Fibroblast of villous mesenchyme (primary cell): Measurements from ENCODE around the gene MCF2L. TPM values are rescaled to one million over a fixed set of nuclear protein-coding genes. Genes with fewer than 3 reads are reported as not detected.

Source experiments
- DNase-seq: peaks from one replicate; pipeline ENCODE4 v3.0.0-alpha.2; 2010; ENCODE audit warnings: low read depth
- H3K4me3 ChIP-seq: 2 replicates; pipeline ENCODE4 v1.5.1; 2011; ENCODE audit warnings: low read depth, mild to moderate bottlenecking, low read length
- total RNA-seq: library from RNA; depleted of rRNA; stranded (reverse); fragments of >200 nt; gene quantifications from 2 replicates; pipeline ENCODE4 v1.2.3, GENCODE V29; 2012
- TF ChIP-seq, protein P1 (sequence below): IDR thresholded peaks from 2 replicates; pipeline ENCODE4 v1.5.1; 2012; ENCODE audit warnings: low read depth, mild to moderate bottlenecking, low read length; ENCODE audit not compliant: insufficient read depth

MCF2L gene
- total RNA-seq, 1 donor = under 0.01 TPM

DNA sequence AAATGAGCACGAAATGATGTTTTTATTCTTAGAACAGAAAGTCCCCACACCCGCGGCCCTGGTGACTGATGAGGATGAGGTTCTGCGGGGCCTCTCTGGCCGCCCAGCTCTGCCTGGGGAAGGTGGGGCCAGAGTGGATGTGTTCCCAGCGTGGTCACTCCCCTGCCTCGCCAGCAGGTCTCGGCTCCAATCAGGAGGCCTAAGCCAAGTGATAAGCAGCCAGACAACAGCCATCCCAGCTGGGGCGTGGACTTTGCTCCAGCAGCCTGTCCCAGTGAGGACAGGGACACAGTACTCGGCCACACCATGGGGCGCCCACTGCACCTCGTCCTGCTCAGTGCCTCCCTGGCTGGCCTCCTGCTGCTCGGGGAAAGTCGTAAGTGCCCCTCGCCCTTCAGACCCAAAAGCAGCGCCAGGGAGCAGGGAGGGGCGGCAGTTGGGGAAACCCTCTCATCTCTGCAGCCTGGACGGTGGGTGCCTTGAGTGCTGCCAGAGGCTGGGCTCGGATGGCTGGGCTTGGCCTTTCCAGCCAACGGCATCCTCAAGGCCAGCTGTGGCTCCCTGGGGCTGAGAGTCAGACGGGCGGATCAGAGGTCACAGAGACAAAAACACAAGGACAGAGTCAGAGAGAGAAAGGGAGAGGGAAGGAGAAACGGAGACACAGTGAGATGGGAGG lies 153.7 kb downstream of the MCF2L start, which contains the start of gene F10:
TSS of gene F10 (plus strand) at position 250 of the 676 bp plus-strand sequence. CDS start at position 307, 57 bp downstream.
- DNase-seq = peak; percentile 82
- TF ChIP-seq, protein P1, sequence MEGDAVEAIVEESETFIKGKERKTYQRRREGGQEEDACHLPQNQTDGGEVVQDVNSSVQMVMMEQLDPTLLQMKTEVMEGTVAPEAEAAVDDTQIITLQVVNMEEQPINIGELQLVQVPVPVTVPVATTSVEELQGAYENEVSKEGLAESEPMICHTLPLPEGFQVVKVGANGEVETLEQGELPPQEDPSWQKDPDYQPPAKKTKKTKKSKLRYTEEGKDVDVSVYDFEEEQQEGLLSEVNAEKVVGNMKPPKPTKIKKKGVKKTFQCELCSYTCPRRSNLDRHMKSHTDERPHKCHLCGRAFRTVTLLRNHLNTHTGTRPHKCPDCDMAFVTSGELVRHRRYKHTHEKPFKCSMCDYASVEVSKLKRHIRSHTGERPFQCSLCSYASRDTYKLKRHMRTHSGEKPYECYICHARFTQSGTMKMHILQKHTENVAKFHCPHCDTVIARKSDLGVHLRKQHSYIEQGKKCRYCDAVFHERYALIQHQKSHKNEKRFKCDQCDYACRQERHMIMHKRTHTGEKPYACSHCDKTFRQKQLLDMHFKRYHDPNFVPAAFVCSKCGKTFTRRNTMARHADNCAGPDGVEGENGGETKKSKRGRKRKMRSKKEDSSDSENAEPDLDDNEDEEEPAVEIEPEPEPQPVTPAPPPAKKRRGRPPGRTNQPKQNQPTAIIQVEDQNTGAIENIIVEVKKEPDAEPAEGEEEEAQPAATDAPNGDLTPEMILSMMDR = peak; percentile 19
- peak within 1 kb of the TSS; percentile 60 for H3K4me3 ChIP-seq

DNA sequence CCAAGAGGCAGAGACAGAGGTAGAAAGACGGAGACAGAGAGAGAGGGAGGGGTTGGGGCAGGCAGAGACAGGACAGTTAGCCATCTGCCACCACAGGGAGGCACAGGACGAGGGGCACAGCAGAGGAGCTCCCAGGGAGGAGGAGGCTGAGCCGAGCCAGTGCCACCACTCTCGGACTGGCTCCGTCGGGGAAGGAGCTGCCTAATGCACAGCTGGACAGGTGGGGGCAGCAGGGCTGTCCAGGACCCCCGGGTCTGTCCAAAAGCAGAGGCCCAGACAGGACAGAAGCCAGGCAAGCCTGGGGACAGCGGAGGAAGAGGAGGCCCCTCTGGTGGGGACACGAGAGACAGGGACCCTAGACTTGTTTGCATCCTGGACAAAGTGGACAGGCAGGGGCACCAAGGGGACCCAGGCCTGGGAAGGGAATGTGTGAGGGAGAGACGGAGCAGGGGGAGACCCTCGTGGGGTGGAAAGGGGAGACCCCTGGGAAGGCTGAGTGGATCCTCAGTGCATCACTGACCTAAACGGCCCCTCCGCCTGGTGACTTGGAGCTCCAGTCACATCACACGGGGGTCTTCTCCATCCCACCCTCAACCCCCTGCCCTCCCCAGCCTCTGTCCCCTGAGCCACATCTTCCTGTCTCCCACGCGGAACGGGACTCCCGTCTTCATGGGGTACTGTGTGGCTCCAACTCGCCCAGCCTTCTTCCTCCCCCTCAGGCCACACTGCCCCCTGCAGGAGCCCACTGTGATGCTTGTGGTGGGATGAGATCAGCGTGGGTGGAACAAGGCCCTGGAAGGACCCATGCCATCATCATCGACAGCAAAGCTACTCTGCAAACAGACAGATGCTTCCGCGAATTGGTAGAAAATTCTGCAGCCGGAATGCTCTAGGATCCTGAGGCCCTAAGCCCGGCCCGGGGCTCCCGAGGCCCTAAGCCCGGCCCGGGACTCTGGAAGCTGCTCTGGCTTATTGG lies 154.5 kb downstream of the MCF2L start:
- H3K4me3 ChIP-seq = peak overlapping the region; percentile 60
- TF ChIP-seq, protein P1 = peak; percentile 28
- no peak for DNase-seq

DNA sequence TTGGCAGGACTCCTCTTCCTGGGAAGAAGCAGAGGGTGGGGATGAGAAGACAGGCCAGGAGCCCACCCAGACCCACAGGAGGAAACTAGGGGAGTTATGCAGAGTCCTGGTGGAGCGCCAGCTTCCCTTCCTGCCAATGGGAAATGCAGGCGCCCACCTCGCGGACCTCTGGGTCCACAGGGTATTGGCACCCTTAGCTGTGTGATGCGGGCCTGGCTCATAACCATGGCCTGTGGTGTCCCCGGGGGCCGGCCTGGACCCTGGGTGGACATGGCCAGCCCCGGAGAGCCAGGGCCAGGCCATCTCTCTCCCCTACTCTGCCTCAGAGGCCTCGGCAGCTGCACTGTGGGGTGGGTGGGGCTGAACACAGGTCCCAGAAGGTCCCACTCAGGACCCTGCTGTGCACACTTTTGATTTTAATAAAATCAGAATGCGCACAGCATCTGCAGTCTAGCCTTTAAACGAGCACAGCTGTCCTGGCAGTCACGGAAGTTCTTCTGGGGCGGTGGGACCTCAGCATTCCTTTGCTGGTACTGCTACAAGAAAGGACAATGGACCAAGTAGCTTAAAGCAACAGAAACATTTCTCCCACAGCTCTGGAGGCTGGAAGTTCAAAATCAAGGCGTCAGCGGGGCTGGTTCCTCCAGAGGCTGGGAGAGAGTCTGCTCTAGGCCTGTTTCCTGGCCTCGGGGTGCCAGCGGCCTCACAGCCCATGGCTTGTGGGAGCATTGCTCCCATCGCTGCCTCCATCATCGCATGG lies 155.4 kb downstream of the MCF2L start:
- no peak for DNase-seq
- TF ChIP-seq, protein P1 = no peak
- H3K4me3 ChIP-seq = no peak overlapping the region

DNA sequence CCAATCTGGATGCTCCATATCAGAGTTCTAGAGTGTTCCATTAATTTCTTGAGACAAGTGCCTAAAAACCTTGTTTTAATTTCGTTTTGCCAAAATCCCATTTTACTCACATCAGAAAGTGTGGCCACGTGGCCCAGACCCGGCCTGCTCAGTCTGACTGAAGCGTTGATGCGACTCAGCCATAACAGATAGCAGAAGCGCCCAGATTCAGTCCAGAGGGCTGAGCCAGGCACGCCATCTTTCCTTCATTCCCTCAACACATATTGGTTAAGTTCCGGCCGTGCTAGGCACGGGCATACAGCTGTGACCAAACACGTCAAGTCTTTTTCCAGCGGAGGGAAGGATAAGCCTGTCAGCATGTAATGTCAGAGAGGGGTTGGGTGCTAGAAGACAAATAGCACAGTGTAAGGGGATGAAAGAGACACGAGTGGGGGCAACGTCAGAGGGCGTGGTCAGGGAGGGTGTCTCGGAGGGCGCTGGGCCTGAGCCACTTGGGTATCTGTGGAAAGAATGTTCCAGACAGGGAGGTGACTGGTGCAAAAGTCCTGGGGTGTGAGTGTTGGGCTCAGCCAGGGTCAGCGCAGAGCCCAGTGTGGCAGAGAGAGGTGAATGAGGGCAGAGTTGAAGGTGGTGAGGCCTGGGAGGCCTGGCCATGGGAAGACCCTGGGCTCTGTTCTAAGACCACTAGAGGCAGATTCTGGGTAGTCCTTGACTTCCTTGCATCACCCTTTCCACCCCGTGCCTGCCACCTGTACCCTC lies 156.7 kb downstream of the MCF2L start:
- TF ChIP-seq, protein P1 = no peak
- H3K4me3 ChIP-seq = no peak overlapping the region
- DNase-seq = no peak

DNA sequence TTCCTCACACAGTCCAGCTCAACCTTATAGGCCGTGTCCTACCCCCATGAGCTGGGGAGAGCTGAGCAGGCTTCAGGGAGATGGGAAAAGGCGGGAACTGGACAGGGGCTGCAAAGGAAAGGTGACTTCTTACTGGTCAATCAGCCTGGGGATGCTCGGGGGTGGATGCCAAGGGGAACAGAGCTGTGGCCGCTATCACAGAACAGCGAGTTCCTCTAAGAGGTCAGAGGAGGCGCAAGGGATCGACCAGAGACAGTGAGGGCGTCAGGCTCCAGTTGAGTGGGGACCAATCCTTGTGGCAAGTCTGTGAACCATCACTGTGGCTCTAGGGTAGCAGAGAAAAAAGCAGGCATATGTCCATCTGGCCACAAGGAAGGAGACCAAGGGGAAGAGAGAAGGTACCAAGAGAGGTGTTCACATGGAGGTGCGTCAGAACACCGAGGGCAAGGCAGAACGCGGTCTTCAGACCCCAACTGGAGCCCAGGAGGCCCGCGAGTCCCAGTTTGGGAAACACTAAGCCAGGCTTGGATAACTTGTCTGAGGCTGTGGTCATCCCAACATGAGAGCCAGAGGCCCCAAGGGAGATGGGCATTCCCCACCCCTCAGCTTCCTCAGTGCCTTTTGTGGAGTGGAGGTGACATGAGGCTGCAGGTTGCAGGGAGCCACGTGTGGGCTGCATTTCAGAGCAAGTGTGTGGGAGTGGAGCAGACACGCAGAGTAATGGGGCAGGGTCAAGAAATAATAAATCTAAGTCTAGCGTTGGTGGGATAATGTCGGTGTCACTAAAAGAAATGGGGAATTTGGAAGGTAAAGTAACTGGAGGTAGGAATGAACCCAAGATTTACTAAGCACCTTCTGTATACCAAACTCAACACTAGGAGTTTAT lies 157.5 kb downstream of the MCF2L start:
- TF ChIP-seq, protein P1 = no peak
- H3K4me3 ChIP-seq = no peak overlapping the region
- no peak for DNase-seq
